GM19351 (cell line): ENCODE measurements around the gene ITPRID1.
A peak's percentile ranks its signal among the peaks of the same experiment; 100 is the strongest.

Source experiments
- ATAC-seq: cut with Tn5 transposase; IDR thresholded peaks from one replicate; pipeline ENCODE4 v1.9.1; 2021; ENCODE audit warnings: mild to moderate bottlenecking, moderate library complexity; ENCODE audit not compliant: unreplicated experiment

The ITPRID1 gene

GRCh38 chr7:31633467-31633866 lies 119.6 kb downstream of the ITPRID1 start:
- no peak for ATAC-seq

GRCh38 chr7:31633894-31634494 lies 120.1 kb downstream of the ITPRID1 start:
- no peak for ATAC-seq

GRCh38 chr7:31640381-31640780 lies 126.5 kb downstream of the ITPRID1 start:
- no peak for ATAC-seq

- no peak for ATAC-seq
Observed at GRCh38 chr7:31642681-31643115, 128.8 kb downstream of the ITPRID1 start.

GRCh38 chr7:31646942-31647341 lies 133.1 kb downstream of the ITPRID1 start:
- no peak for ATAC-seq

GRCh38 chr7:31647511-31647910 lies 133.6 kb downstream of the ITPRID1 start:
- ATAC-seq = no peak

- ATAC-seq = no peak
Observed at GRCh38 chr7:31648288-31648687, 134.4 kb downstream of the ITPRID1 start.

GRCh38 chr7:31648880-31649279 lies 135.0 kb downstream of the ITPRID1 start:
- no peak for ATAC-seq

- no peak for ATAC-seq
Observed at GRCh38 chr7:31651234-31652062, 137.6 kb downstream of the ITPRID1 start.

GRCh38 chr7:31652063-31652326 lies 138.1 kb downstream of the ITPRID1 start:
- no peak for ATAC-seq

GRCh38 chr7:31663072-31663471 lies 149.2 kb downstream of the ITPRID1 start:
- ATAC-seq = no peak

GRCh38 chr7:31664890-31665289 lies 151.0 kb downstream of the ITPRID1 start:
- no peak for ATAC-seq

- ATAC-seq = no peak
Observed at GRCh38 chr7:31665546-31665945, 151.7 kb downstream of the ITPRID1 start.

- ATAC-seq = no peak
Observed at GRCh38 chr7:31669461-31669860, 155.6 kb downstream of the ITPRID1 start.

- no peak for ATAC-seq
Observed at GRCh38 chr7:31679574-31680305, 165.8 kb downstream of the ITPRID1 start.

- no peak for ATAC-seq
Observed at GRCh38 chr7:31683445-31684225, 169.7 kb downstream of the ITPRID1 start.

GRCh38 chr7:31687024-31687748 lies 173.3 kb downstream of the ITPRID1 start, which contains the start of gene PPP1R17:
Gene PPP1R17, plus strand, starts transcription at chr7:31687215. Its CDS starts 5,227 bp downstream, at chr7:31692442.
- no peak for ATAC-seq

GRCh38 chr7:31688372-31688771 lies 174.5 kb downstream of the ITPRID1 start:
- peak; percentile 93 for ATAC-seq

GRCh38 chr7:31688996-31689395 lies 175.1 kb downstream of the ITPRID1 start:
- no peak for ATAC-seq

- ATAC-seq = no peak
Observed at GRCh38 chr7:31690935-31691334, 177.0 kb downstream of the ITPRID1 start.
